ENCODE data around the gene UVRAG.

DNA sequence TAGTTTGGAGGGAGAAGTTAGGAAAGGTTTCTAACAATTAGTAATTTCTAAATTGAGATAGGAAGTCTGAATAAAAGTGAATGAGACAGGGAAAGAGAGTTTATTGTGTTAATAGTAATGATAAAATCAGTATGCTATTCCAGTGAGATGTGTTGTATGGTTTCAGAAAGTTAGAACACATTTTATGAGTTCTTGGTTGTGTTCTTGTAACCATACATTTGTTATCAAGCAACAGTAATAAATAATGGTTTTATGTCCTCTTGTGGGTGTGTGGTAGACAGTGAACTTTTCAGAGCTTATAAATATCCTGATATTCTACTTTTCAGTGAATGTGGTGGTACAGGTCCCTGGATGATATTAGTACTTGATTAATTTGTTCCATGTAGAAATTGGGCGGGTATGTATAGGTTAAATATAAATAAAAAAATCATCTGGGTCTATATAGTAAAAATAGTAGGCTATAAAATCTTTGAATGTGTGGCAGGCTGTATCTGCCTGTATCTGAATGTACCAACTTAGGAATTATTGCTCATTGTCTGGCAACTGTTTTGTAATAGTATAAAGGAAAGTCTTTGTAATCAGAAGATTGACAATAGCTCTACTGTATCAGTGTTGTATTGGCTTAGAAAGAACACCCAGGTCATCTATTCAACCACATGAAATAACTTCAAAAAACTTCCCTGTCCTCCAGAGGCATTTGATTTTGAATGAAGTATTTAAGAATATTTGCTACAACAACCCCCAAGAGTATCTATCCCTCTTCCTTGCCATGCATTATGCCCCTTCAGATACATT lies 54.8 kb downstream of the UVRAG start:
- TF ChIP-seq EZH2 (IDR thresholded peaks at IDR 0.05; ENCODE audit: borderline replicate concordance, low read length), result no peak
- TF ChIP-seq, protein P1, sequence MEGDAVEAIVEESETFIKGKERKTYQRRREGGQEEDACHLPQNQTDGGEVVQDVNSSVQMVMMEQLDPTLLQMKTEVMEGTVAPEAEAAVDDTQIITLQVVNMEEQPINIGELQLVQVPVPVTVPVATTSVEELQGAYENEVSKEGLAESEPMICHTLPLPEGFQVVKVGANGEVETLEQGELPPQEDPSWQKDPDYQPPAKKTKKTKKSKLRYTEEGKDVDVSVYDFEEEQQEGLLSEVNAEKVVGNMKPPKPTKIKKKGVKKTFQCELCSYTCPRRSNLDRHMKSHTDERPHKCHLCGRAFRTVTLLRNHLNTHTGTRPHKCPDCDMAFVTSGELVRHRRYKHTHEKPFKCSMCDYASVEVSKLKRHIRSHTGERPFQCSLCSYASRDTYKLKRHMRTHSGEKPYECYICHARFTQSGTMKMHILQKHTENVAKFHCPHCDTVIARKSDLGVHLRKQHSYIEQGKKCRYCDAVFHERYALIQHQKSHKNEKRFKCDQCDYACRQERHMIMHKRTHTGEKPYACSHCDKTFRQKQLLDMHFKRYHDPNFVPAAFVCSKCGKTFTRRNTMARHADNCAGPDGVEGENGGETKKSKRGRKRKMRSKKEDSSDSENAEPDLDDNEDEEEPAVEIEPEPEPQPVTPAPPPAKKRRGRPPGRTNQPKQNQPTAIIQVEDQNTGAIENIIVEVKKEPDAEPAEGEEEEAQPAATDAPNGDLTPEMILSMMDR (IDR thresholded peaks at IDR 0.05; ENCODE audit: low read length), result no peak

All from OCI-LY1 (cell line).